ENCODE results near the gene COA6.

Gene COA6

GRCh38 chr1:234413990-234414389 lies 40.7 kb downstream of the COA6 start:
- no peak for DNase-seq

DNA sequence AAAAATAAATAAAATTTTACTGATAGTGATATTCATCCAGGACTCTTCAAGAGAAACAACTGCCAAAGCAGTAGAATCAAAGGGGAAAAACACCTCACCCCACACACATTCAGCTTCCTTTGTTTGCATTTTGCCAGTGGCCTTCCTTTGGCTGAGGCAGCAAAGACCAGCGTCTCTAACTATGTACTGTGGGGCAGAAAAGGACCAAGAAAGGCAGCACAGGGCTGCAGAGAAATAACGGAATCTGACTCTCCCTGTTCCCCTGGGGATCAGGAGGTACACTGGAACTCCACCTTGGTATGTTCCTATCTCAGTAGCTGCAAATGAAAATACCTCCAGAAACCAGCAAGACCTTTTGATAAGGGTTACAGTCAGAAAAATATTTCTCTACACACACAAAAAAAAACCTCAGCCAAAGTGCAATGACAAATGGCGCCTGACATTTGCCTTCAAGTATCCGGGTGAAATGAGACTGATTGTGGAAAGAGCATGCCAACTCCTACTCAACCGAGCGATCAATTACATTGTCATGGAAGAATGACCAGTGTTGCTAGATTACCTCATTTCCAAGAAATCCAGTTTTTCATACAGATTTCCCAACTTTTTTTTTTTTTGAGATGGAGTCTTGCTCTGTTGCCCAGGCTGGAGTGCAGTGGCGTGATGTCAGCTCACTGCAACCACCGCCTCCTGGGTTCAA lies 54.8 kb downstream of the COA6 start:
- no peak for DNase-seq

DNA sequence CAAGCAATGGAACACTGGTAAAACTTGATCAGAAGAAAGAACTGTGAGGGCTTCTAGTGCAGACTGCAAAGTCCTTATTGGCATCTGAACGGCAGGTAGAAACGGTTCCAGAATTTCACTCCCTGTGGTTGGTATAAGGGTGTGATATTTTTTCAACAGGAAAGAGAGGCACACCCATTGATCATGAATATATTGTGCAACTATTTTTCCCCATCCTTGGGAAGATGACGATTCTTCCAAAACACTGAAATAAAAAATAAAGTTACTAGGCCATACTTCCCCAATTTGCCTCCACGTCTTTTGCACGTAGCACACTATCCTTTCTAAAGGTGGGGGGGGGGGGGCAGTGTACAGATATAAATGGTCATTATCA lies 56.2 kb downstream of the COA6 start:
- DNase-seq: no peak

GRCh38 chr1:234430691-234431090 lies 57.4 kb downstream of the COA6 start:
- no peak for DNase-seq

DNA sequence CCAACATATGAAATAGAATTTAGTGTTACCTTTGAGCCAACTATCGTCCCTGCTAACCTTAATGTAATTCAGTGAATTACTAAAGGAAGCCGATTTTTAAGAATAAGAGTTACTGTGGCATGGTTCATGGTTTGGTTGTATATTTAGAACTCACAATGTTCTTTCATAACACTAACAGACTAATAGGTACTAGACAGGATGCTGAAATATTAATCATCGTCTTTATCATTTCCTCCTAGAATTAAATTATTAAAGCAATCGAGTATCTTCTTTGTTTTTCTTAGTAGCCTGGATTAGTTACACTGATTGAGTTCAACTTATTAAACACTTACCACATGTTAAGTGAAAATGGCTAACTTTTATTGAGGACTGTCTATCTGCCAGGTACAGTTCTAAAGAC lies 58.0 kb downstream of the COA6 start:
- DNase-seq: no peak

- no peak for DNase-seq
Measured at GRCh38 chr1:234433563-234434285, 60.5 kb downstream of the COA6 start.
